Stimulated activated CD8-positive, alpha-beta memory T cell treated with anti-CD3 and anti-CD28 coated beads, Interleukin-12 subunit alpha, Interleukin-12 subunit beta, amount 100 ng/mL, for 4 hours (primary cell): ENCODE data around the gene HIF3A.

Experiments used
- DNase-seq: peaks from one replicate; pipeline ENCODE4 v3.0.0-alpha.2; 2020; ENCODE audit warnings: low read depth

Gene HIF3A

DNA sequence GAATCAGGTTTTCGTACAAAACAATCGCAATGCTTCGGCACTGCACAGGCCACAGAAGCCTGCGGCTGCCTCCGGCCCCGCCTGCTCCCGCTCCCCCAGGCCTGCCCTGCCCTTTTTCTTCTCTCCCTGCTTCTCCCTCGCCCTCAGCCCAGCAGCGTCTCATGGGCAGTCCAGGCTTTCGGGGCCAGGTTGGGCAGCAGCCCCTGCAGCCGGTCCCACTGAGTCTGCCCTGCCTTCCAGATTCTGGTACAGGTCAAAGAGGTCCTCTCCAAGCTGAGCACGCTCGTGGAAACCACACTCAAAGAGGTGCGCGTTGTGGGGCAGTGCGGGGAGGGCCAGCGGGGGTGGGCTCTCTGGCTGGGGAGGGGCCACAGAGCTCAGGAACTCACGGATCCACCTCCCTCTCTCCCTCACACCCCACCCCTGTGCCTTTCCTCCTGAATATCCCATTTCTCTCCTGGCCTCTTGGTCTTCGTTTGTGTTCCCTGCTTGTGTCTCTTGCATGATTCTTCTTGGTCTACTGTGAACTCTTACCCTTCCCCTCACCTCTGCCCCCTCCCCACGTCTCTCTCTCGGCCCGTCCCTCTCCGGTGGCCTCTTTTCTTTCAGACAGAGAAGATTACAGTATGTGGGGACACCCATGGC lies 86.5 kb downstream of the HIF3A start:
- no peak for DNase-seq

DNA sequence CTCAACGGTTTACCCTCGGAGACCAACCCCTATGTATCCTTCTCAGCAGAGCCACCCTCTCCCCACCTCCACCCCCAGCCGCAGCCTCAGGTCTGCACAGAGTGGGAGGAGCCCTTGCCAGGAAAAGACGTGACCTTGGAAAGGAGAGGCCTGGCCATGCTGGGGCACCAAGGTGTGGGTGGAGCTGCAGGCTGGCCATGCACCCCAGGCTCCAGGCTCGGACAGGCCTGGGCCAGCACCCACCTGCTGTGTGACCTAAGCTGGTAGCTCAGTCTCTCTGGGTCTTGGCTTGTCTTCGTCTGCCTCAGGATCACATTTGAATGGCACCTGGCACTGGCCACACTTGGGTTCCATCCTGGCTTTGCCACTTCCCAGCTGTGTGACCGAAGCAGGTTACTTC lies 87.0 kb downstream of the HIF3A start:
- no peak for DNase-seq

DNA sequence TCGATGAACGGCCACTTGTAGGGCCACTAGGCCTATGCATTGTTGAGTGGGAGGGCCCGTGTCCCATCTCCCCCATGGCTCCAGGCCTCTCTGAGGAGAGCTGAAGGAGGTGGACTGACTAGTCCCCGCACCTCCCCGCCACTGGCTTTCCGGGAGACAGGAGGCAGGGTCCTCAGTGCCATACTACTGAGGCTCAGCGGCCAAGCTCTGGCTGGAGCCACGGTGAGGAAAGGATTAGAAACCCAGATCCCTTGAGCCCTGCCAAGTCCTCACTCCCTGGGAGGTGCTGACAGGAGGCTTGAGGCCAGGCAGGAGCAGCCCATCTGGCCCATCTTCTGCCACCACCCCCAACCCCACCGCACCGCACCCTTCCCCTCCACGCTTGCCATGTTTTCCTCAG lies 87.6 kb downstream of the HIF3A start:
- DNase-seq = no peak

- DNase-seq = no peak
Observed at GRCh38 chr19:46385636-46386035, 88.8 kb downstream of the HIF3A start.

- DNase-seq = no peak
Observed at GRCh38 chr19:46386151-46386550, 89.3 kb downstream of the HIF3A start.

GRCh38 chr19:46386996-46387712 lies 90.3 kb downstream of the HIF3A start:
- DNase-seq = no peak

- no peak for DNase-seq
Observed at GRCh38 chr19:46387713-46388130, 90.9 kb downstream of the HIF3A start.

DNA sequence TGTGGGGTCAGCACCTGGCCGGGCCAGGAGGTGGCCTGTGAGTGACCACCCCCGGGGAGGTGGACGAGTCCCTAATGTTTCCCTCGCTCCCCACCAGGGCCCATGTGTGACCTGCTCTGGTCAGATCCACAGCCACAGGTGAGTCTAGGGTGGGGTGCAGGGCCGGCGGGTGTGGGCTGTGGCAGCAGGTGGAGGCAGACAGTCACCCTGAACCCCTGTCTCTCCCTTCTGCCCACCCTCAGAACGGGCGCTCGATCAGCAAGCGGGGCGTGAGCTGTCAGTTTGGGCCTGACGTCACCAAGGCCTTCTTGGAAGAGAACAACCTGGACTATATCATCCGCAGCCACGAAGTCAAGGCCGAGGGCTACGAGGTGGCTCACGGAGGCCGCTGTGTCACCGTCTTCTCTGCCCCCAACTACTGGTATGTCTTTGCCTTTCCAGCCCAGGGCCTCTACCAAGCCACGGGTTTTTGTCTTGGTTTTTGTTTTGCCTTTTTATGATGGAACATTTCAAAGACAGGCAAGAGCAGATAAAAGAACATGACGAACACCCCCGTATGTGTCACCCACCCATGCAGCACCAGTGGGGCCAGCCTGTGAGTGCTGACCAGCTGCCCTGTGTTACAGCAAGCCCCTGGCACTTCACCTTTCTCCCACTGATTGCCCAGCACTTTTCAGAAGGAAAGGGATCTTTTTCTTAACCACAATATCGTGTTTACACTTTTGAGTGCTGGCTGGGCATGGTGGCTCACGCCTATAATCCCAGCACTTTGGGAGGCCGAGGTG lies 91.7 kb downstream of the HIF3A start:
- DNase-seq = no peak

DNA sequence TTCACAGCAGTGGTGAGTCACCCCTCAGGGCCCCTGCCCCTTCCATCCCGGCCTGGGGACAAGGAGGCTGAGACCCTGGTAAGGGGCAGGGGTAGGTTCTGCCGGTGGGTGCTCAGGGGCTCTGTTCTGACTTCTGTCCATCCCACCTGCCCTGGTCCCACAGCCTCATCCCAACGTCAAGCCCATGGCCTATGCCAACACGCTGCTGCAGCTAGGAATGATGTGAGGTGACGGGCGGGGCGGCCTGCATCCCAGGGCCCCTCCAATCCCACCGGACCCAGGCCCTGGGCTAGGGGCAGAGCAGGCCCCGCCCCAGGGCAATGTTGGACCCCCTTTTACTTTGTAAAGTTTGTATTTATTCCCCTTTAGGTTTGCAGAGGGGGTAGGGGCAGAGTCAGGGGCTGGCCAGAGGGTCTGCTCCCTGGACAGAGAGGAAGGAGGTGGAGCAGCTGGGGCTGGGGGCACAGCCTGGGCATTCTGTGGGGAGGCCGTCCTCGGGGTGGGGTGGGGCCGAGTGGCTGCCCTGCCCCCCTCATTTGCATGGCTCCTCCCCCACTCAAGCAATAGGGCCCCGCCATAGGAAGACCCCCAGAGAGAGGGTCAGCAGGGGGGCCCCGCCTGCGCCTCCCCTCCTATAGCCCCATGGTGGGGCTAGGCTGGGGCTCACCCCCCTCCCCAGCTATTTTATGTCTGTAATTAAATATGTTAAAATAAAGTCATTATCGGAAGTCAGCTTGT lies 93.4 kb downstream of the HIF3A start:
- no peak for DNase-seq

- DNase-seq = no peak
Observed at GRCh38 chr19:46390866-46391265, 94.0 kb downstream of the HIF3A start.

DNA sequence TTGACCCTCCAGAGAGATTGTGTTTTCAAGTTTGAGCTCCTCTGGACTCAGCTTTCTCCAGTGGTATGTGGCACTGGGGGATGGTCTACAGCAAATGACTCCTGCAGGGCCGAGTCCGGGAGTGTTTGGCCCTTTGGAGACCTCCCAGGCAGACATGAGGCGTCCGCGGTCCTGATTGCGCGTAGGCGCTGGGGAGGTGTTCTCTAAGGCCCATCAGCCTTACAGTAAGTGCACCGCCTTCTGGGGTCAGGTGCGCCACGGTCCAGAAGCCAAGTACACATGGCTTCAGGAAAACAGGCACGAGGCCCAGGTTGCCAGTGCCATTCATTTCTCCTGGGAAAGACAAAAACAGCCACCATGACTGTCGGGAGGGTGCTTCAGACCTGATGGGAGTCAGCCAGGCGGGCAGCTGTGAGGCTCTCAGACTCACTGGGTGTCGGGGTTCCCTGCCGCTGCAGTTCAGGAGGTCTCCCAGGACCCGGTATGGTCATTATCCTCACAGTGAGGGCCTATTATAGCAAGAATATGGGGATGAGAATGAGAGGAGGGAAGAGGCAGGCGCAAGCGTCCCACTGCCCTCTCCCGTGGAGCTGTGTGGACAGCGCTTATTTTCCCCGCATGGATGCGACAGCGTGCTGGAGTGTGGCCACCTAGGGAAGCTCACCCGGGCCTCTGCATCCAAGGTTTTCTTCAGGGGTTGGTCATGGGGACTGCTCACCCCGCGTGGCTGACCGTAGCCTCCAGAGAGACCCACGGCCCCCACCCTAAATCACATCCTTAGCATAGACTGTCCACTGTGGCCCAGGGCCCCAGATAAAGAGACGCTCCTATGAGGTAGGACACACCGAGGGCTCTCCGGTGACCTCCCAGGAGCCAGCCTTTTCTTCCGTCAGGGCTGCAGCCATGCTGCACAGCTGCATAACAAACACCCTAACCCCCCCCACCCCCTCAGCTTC lies 94.7 kb downstream of the HIF3A start:
- no peak for DNase-seq

GRCh38 chr19:46392252-46392801 lies 95.5 kb downstream of the HIF3A start:
- DNase-seq = no peak

- DNase-seq = no peak
Observed at GRCh38 chr19:46392837-46393236, 96.0 kb downstream of the HIF3A start.
